NCI-H2107 treated with DMSO at 0.1 percent for 48 hours (cell line): ENCODE data around the gene TMEM168.
"Not testable (repeated sequence)": the region's sequence is repeated elsewhere in the genome, so short reads cannot be mapped to it uniquely, and the experiment has no call there.

Experiments used
- DNase-seq: peaks from one replicate; lab custom pipeline; 2025; ENCODE audit not compliant: unreplicated experiment; lab: John Stamatoyannopoulos, UW

Gene TMEM168

GRCh38 chr7:112782498-112782897 is 7.7 kb downstream of the TMEM168 start:
- no peak for DNase-seq

GRCh38 chr7:112781558-112781957 is 8.6 kb downstream of the TMEM168 start:
- DNase-seq, result no peak

- no peak for DNase-seq
Measured at GRCh38 chr7:112781110-112781509, 9.1 kb downstream of the TMEM168 start.

GRCh38 chr7:112779667-112780066 is 10.5 kb downstream of the TMEM168 start:
- no peak for DNase-seq

- no peak for DNase-seq
Measured at GRCh38 chr7:112777406-112777805, 12.8 kb downstream of the TMEM168 start.

GRCh38 chr7:112771166-112771565 is 19.0 kb downstream of the TMEM168 start:
- DNase-seq, result no peak

- DNase-seq, result no peak
Measured at GRCh38 chr7:112770051-112770450, 20.1 kb downstream of the TMEM168 start.

- no peak for DNase-seq
Measured at GRCh38 chr7:112765105-112765504, 25.1 kb downstream of the TMEM168 start.

GRCh38 chr7:112763996-112764395 is 26.2 kb downstream of the TMEM168 start:
- no peak for DNase-seq

GRCh38 chr7:112763298-112763697 is 26.9 kb downstream of the TMEM168 start:
- no peak for DNase-seq

GRCh38 chr7:112759905-112760304 is 30.3 kb downstream of the TMEM168 start:
- DNase-seq, result no peak

GRCh38 chr7:112757337-112757736 is 32.9 kb downstream of the TMEM168 start:
- no peak for DNase-seq

GRCh38 chr7:112753298-112753697 is 36.9 kb downstream of the TMEM168 start:
- no peak for DNase-seq

GRCh38 chr7:112752576-112752975 is 37.6 kb downstream of the TMEM168 start:
- no peak for DNase-seq

- DNase-seq, result no peak
Measured at GRCh38 chr7:112749775-112750174, 40.4 kb downstream of the TMEM168 start.

- no peak for DNase-seq
Measured at GRCh38 chr7:112748381-112748780, 41.8 kb downstream of the TMEM168 start.

GRCh38 chr7:112745635-112746034 is 44.6 kb downstream of the TMEM168 start:
- DNase-seq, result no peak

GRCh38 chr7:112744818-112745217 is 45.4 kb downstream of the TMEM168 start:
- DNase-seq, result no peak

- DNase-seq, result no peak
Measured at GRCh38 chr7:112743811-112744210, 46.4 kb downstream of the TMEM168 start.

- no peak for DNase-seq
Measured at GRCh38 chr7:112740667-112741066, 49.5 kb downstream of the TMEM168 start.

GRCh38 chr7:112739436-112740180 is 50.6 kb downstream of the TMEM168 start:
- DNase-seq, result no peak

GRCh38 chr7:112735261-112735660 is 54.9 kb downstream of the TMEM168 start:
- DNase-seq, result no peak

GRCh38 chr7:112731324-112731723 is 58.9 kb downstream of the TMEM168 start:
- DNase-seq, result not testable (repeated sequence)
